KOPT-K1 (cell line): ENCODE measurements around the gene SPC24.

ENCODE experiments used
- H3K27ac ChIP-seq: fragments of 200-600 bp; sonication (generic); 2 replicates; pipeline ENCODE4 v1.5.1; 2016; ENCODE audit warnings: antibody characterized with exemption, mild to moderate bottlenecking, low read depth, low read length; ENCODE audit not compliant: poor library complexity, severe bottlenecking
- H3K36me3 ChIP-seq: fragments of 200-600 bp; sonication (generic); 2 replicates; pipeline ENCODE4 v1.5.1; 2017; ENCODE audit warnings: antibody characterized with exemption, mild to moderate bottlenecking, low read length, moderate library complexity; ENCODE audit not compliant: insufficient read depth
- H3K9me3 ChIP-seq: fragments of 200-600 bp; sonication (generic); 2 replicates; pipeline ENCODE4 v1.5.1; 2017; ENCODE audit warnings: antibody characterized with exemption, low read length, mild to moderate bottlenecking; ENCODE audit not compliant: insufficient read depth, poor library complexity, severe bottlenecking

The SPC24 gene

GRCh38 chr19:11155373-11156120 lies at the start of gene SPC24:
Gene SPC24, minus strand, starts transcription at chr19:11155782. Its CDS starts 6 bp downstream, at chr19:11155776.
- H3K27ac ChIP-seq: peak within 1 kb of the TSS; percentile 93
- H3K9me3 ChIP-seq: no peaks in the 10 kb centered on the region
- peaks cover 24% of the 10 kb centered on the region for H3K36me3 ChIP-seq

- Histone ChIP-seq H3K36me3 (no peaks in the 10 kb centered on the region), H3K9me3 (no peaks in the 10 kb centered on the region), H3K27ac (no peak overlapping the region)
These were observed 49.4 kb upstream of the SPC24 start for GRCh38 chr19:11204943-11205349.

GRCh38 chr19:11204076-11204602 lies 48.6 kb upstream of the SPC24 start:
- Histone ChIP-seq H3K9me3 (no peaks in the 10 kb centered on the region), H3K27ac (no peak overlapping the region)

GRCh38 chr19:11203194-11204075 lies 47.9 kb upstream of the SPC24 start:
- no peak overlapping the region for H3K27ac ChIP-seq
- H3K9me3 ChIP-seq: no peaks in the 10 kb centered on the region
- H3K36me3 ChIP-seq: no peaks in the 10 kb centered on the region

More at GRCh38 chr19:11204076-11204602, 48.6 kb upstream of the SPC24 start:
- no peaks in the 10 kb centered on the region for H3K36me3 ChIP-seq

- H3K36me3 ChIP-seq: no peaks in the 10 kb centered on the region
- no peaks in the 10 kb centered on the region for H3K9me3 ChIP-seq
- H3K27ac ChIP-seq: no peak overlapping the region
These were observed 47.1 kb upstream of the SPC24 start for GRCh38 chr19:11202488-11203193.

- Histone ChIP-seq H3K36me3 (no peaks in the 10 kb centered on the region), H3K27ac (no peak overlapping the region), H3K9me3 (no peaks in the 10 kb centered on the region)
These were observed 46.2 kb upstream of the SPC24 start for GRCh38 chr19:11201791-11202190.

- no peaks in the 10 kb centered on the region for H3K9me3 ChIP-seq
- no peak overlapping the region for H3K27ac ChIP-seq
- no peaks in the 10 kb centered on the region for H3K36me3 ChIP-seq
These were observed 45.3 kb upstream of the SPC24 start for GRCh38 chr19:11200931-11201330.

GRCh38 chr19:11200015-11200574 lies 44.5 kb upstream of the SPC24 start:
- Histone ChIP-seq H3K27ac (no peak overlapping the region), H3K36me3 (no peaks in the 10 kb centered on the region), H3K9me3 (no peaks in the 10 kb centered on the region)

- no peaks in the 10 kb centered on the region for H3K36me3 ChIP-seq
- no peaks in the 10 kb centered on the region for H3K9me3 ChIP-seq
- H3K27ac ChIP-seq: no peak overlapping the region
These were observed 43.9 kb upstream of the SPC24 start for GRCh38 chr19:11199517-11199916.

GRCh38 chr19:11198769-11199424 lies 43.3 kb upstream of the SPC24 start:
- Histone ChIP-seq H3K9me3 (no peaks in the 10 kb centered on the region), H3K36me3 (no peaks in the 10 kb centered on the region), H3K27ac (no peak overlapping the region)

- Histone ChIP-seq H3K9me3 (no peaks in the 10 kb centered on the region), H3K27ac (no peak overlapping the region), H3K36me3 (no peaks in the 10 kb centered on the region)
These were observed 42.6 kb upstream of the SPC24 start for GRCh38 chr19:11198175-11198534.

- Histone ChIP-seq H3K36me3 (no peaks in the 10 kb centered on the region), H3K9me3 (no peaks in the 10 kb centered on the region), H3K27ac (peak within 1 kb of the TSS; percentile 15)
These were observed 42.0 kb upstream of the SPC24 start, which contains the start of gene KANK2 for GRCh38 chr19:11197291-11198174. Gene KANK2, minus strand, starts transcription at chr19:11197545. Its CDS starts 3,034 bp downstream, at chr19:11194511.

GRCh38 chr19:11196406-11197287 lies 41.1 kb upstream of the SPC24 start:
- Histone ChIP-seq H3K9me3 (no peaks in the 10 kb centered on the region), H3K36me3 (no peaks in the 10 kb centered on the region), H3K27ac (no peak overlapping the region)
